EL (cell line): ENCODE data around the gene PBX1.

ENCODE experiments used
- DNase-seq: peaks from one replicate; pipeline ENCODE4 v3.0.0-alpha.2; 2016

PBX1 gene

GRCh38 chr1:164764333-164764732, 205.3 kb downstream of the PBX1 start:
- DNase-seq: peak; percentile 43

GRCh38 chr1:164765557-164765956, 206.6 kb downstream of the PBX1 start:
- DNase-seq: peak; percentile 91

- peak; percentile 22 for DNase-seq
Measured at GRCh38 chr1:164765992-164766720, 207.2 kb downstream of the PBX1 start.

- peak; percentile 26 for DNase-seq
Measured at GRCh38 chr1:164767752-164768402, 208.9 kb downstream of the PBX1 start.

GRCh38 chr1:164768619-164769018, 209.6 kb downstream of the PBX1 start:
- no peak for DNase-seq

- no peak for DNase-seq
Measured at GRCh38 chr1:164769486-164770130, 210.6 kb downstream of the PBX1 start.

- DNase-seq: no peak
Measured at GRCh38 chr1:164770131-164770529, 211.1 kb downstream of the PBX1 start.

GRCh38 chr1:164771041-164771618, 212.1 kb downstream of the PBX1 start:
- DNase-seq: peak; percentile 48

- DNase-seq: peak; percentile 90
Measured at GRCh38 chr1:164771619-164772361, 212.8 kb downstream of the PBX1 start.

- peak; percentile 97 for DNase-seq
Measured at GRCh38 chr1:164772635-164773034, 213.7 kb downstream of the PBX1 start.

- no peak for DNase-seq
Measured at GRCh38 chr1:164773102-164773501, 214.1 kb downstream of the PBX1 start.

- no peak for DNase-seq
Measured at GRCh38 chr1:164774413-164774812, 215.4 kb downstream of the PBX1 start.

- DNase-seq: no peak
Measured at GRCh38 chr1:164774819-164775654, 216.1 kb downstream of the PBX1 start.

- DNase-seq: no peak
Measured at GRCh38 chr1:164777518-164777917, 218.5 kb downstream of the PBX1 start.

- DNase-seq: no peak
Measured at GRCh38 chr1:164779376-164779775, 220.4 kb downstream of the PBX1 start.

GRCh38 chr1:164780111-164780812, 221.3 kb downstream of the PBX1 start:
- no peak for DNase-seq

- peak; percentile 92 for DNase-seq
Measured at GRCh38 chr1:164780863-164781262, 221.9 kb downstream of the PBX1 start.

- DNase-seq: no peak
Measured at GRCh38 chr1:164781972-164782371, 223.0 kb downstream of the PBX1 start.

- no peak for DNase-seq
Measured at GRCh38 chr1:164783778-164784555, 225.0 kb downstream of the PBX1 start.

GRCh38 chr1:164784960-164785359, 226.0 kb downstream of the PBX1 start:
- no peak for DNase-seq
